ENCODE measurements around the gene RANBP1. TPM values are rescaled to one million over a fixed set of nuclear protein-coding genes. Genes with fewer than 3 reads are reported as not detected.

The RANBP1 gene
- total RNA-seq, 2 experiments from 2014 or later = 402 to 506 TPM

DNA sequence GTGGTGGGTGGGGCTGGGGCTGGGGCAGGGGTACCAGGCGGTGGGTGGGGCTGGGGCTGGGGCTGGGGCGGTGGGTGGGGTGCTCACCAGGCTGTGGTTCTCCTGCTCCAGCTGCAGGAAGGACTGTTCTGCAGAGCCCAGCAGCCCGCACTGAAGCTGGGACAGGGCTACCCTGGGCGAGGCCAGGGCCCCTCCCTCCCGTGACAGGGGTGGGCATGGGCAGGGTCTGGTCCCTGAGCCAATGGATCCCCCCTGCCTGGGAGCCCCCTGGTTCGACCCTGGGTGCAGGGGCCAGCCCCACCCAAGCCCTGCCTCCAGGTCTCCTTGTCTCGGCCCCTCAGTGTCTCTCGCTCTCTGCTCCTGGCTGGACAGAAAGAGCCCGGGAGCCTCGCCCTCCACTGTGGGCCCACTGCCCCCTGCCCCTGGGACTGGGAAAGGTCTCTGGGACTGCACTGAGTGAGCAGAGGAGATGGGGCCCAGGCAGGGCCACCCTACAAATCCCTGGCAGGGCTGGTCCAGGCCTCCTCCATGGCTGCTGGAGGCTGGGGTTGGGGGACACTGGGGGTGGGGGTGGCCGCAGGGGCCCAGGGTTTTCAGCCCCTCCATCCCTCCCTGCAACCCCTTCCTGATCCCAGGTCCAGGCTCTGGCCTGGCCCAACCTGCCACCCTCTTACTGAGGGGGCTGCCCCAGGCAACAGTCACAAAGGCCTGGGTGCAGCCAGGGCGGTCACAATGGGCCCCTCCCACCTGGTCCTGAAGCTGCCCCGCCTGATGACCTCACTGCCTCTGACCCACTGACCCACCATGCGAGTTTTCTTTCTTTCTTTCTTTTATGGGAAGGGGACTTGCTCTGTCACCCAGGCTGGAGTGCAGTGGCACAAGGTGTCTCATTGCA is 34.7 kb downstream of the RANBP1 start, which contains the start of gene CCDC188:
CCDC188 (minus strand) TSS at position 675 of the 895 bp plus-strand sequence; CDS start at position 606, 69 bp downstream.
- ATAC-seq (no peak), DNase-seq (no peak)
- Mint-ChIP-seq H3K27me3 (no peaks in the 10 kb centered on the region), H3K36me3 (ENCODE audit: low read depth) (no peaks in the 10 kb centered on the region), H3K4me1 (peaks cover 2% of the 10 kb centered on the region), H3K9me3 (ENCODE audit: low read depth) (no peaks in the 10 kb centered on the region), H3K4me3 (no peak within 1 kb of the TSS), H3K27ac (no peak within 1 kb of the TSS)
- ChIA-PET POLR2A (no interaction called here), CTCF (no interaction called here)
- intact Hi-C loops (cut with DNase I, micrococcal nuclease) = no loop called here

GRCh38 chr22:20151276-20151588 is 35.3 kb downstream of the RANBP1 start:
- H3K36me3 Mint-ChIP-seq (ENCODE audit: low read depth) = no peaks in the 10 kb centered on the region
- H3K27ac Mint-ChIP-seq = no peak overlapping the region
- H3K27me3 Mint-ChIP-seq = no peaks in the 10 kb centered on the region
- CTCF ChIA-PET = no interaction called here
- H3K9me3 Mint-ChIP-seq (ENCODE audit: low read depth) = no peaks in the 10 kb centered on the region
- ATAC-seq = no peak
- intact Hi-C loops (cut with DNase I, micrococcal nuclease) = no loop called here
- no peak for DNase-seq
- POLR2A ChIA-PET = no interaction called here
- H3K4me1 Mint-ChIP-seq = peaks cover 2% of the 10 kb centered on the region
- H3K4me3 Mint-ChIP-seq = no peak overlapping the region

DNA sequence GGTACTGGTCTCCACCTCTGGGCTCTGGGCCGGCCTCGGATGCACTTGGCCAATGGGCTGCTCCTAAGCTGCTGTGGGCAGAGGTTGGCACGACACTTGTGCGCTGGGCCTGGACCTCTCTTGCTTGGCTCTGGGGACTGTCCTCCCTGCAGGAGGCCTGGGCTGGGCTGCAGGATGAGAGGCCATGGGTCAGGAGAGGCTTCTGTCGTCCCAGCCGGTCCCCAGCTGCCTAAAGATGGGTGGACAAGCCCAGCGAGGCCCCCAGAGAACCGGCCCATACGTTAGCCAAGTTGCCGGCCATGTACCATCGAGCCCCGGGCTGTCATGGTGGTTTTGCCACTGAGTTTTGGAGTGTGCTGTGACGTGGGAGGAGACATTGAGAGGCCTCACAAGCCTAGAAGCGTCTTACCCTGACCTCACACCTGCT is 36.6 kb downstream of the RANBP1 start:
- intact Hi-C loops (cut with DNase I, micrococcal nuclease) = no loop called here
- no peak for DNase-seq
- ChIA-PET POLR2A (no interaction called here), CTCF (no interaction called here)
- peaks cover 2% of the 10 kb centered on the region for H3K4me1 Mint-ChIP-seq
- H3K27ac Mint-ChIP-seq = no peak overlapping the region
- no peaks in the 10 kb centered on the region for H3K9me3 Mint-ChIP-seq (ENCODE audit: low read depth)
- H3K36me3 Mint-ChIP-seq (ENCODE audit: low read depth) = no peaks in the 10 kb centered on the region
- no peaks in the 10 kb centered on the region for H3K27me3 Mint-ChIP-seq
- no peak for ATAC-seq
- no peak overlapping the region for H3K4me3 Mint-ChIP-seq

DNA sequence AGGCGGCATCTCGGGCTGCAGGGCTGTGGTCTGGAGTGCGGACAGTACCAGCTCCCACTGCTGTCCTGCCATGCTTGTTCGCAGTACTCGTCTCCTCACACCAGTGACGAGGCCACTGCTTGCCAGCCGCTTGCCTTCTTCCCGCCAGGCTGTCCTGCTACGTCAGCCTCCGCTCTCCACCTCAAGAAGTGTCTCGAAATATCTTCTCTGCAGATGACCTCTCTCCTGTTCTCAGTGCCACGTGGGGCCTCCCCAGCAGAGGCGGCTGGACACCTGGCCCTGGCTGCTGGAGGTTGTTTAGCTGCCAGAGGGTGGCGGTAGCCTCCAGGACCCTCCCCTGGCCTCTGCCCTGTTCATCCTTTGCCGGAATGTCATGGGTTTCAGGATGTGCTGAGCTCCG is 38.0 kb downstream of the RANBP1 start:
- H3K4me1 Mint-ChIP-seq = peaks cover 2% of the 10 kb centered on the region
- ATAC-seq = no peak
- no peak overlapping the region for H3K4me3 Mint-ChIP-seq
- no peak overlapping the region for H3K27ac Mint-ChIP-seq
- no peaks in the 10 kb centered on the region for H3K27me3 Mint-ChIP-seq
- no peak for DNase-seq
- H3K36me3 Mint-ChIP-seq (ENCODE audit: low read depth) = no peaks in the 10 kb centered on the region
- no peaks in the 10 kb centered on the region for H3K9me3 Mint-ChIP-seq (ENCODE audit: low read depth)
- CTCF ChIA-PET = interaction anchor here (0.7 kb wide), 1 partner anchor 129 kb away, joined by 4 read pairs; no protein-coding TSS in a partner anchor
- POLR2A ChIA-PET = interaction anchor here (0.6 kb wide), 1 partner anchor 111 kb away, joined by 3 read pairs; no protein-coding TSS in a partner anchor
- intact Hi-C loops (cut with DNase I, micrococcal nuclease) = no loop called here

- DNase-seq (peak; percentile 19), ATAC-seq (no peak)
- intact Hi-C loops (cut with DNase I, micrococcal nuclease) = loop anchor here in 1 of 2 experiments (5.0 kb wide), 1 partner anchor 113 kb away; the partner anchor contains the start of gene RTN4R
- H3K36me3 Mint-ChIP-seq (ENCODE audit: low read depth) = no peaks in the 10 kb centered on the region
- H3K4me1 Mint-ChIP-seq = peaks cover 2% of the 10 kb centered on the region
- no peak overlapping the region for H3K27ac Mint-ChIP-seq
- no peaks in the 10 kb centered on the region for H3K27me3 Mint-ChIP-seq
- CTCF ChIA-PET = interaction anchor here (1.0 kb wide), 1 partner anchor 24 kb away, joined by 3 read pairs; no protein-coding TSS in a partner anchor
- no peak overlapping the region for H3K4me3 Mint-ChIP-seq
- POLR2A ChIA-PET = no interaction called here
- H3K9me3 Mint-ChIP-seq (ENCODE audit: low read depth) = no peaks in the 10 kb centered on the region
Measured at GRCh38 chr22:20154602-20155187, 38.8 kb downstream of the RANBP1 start.

- ChIA-PET CTCF (interaction anchor here (0.6 to 2.1 kb wide), 5 partner anchors 25 to 144 kb away, joined by 3 to 8 read pairs (median 3); no protein-coding TSS in a partner anchor), POLR2A (no interaction called here)
- Mint-ChIP-seq H3K9me3 (ENCODE audit: low read depth) (no peaks in the 10 kb centered on the region), H3K27me3 (no peaks in the 10 kb centered on the region), H3K27ac (no peak overlapping the region), H3K4me3 (no peak overlapping the region), H3K36me3 (ENCODE audit: low read depth) (no peaks in the 10 kb centered on the region), H3K4me1 (peaks cover 2% of the 10 kb centered on the region)
- no peak for ATAC-seq
- intact Hi-C loops (cut with DNase I, micrococcal nuclease) = loop anchor here (2.0 to 5.0 kb wide), 2 partner anchors 112 to 341 kb away; partner anchors contain the start of gene RTN4R (in 1 of the 2)
- DNase-seq = no peak
Measured at GRCh38 chr22:20155330-20156041, 39.6 kb downstream of the RANBP1 start.

DNA sequence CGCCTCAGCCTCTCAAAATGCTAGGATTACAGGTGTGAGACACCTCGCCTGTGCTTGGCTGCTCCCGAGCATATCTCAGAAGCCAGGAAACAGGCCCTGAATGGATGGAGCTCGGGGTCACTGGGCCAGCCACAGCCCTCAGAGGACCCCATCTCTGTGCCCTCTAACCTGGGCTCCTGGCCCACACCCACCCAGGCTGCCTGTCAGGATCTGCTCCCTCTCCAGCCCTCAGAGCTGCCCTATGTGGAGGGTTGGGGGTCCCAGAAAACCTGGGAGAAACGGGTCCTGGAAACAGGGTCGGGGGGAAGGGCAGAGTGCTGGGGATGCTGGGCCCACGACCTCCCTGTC is 40.1 kb downstream of the RANBP1 start:
- DNase-seq (no peak), ATAC-seq (no peak)
- Mint-ChIP-seq H3K4me1 (peaks cover 2% of the 10 kb centered on the region), H3K9me3 (ENCODE audit: low read depth) (no peaks in the 10 kb centered on the region), H3K27me3 (no peaks in the 10 kb centered on the region), H3K27ac (no peak overlapping the region), H3K36me3 (ENCODE audit: low read depth) (no peaks in the 10 kb centered on the region), H3K4me3 (no peak overlapping the region)
- CTCF ChIA-PET = interaction anchor here (0.6 to 2.1 kb wide), 4 partner anchors 49 to 138 kb away, joined by 3 to 9 read pairs (median 6); no protein-coding TSS in a partner anchor
- POLR2A ChIA-PET = no interaction called here
- intact Hi-C loops (cut with DNase I, micrococcal nuclease) = loop anchor here (2.0 to 5.0 kb wide), 2 partner anchors 111 to 341 kb away; partner anchors contain the start of gene RTN4R (in 1 of the 2)

DNA sequence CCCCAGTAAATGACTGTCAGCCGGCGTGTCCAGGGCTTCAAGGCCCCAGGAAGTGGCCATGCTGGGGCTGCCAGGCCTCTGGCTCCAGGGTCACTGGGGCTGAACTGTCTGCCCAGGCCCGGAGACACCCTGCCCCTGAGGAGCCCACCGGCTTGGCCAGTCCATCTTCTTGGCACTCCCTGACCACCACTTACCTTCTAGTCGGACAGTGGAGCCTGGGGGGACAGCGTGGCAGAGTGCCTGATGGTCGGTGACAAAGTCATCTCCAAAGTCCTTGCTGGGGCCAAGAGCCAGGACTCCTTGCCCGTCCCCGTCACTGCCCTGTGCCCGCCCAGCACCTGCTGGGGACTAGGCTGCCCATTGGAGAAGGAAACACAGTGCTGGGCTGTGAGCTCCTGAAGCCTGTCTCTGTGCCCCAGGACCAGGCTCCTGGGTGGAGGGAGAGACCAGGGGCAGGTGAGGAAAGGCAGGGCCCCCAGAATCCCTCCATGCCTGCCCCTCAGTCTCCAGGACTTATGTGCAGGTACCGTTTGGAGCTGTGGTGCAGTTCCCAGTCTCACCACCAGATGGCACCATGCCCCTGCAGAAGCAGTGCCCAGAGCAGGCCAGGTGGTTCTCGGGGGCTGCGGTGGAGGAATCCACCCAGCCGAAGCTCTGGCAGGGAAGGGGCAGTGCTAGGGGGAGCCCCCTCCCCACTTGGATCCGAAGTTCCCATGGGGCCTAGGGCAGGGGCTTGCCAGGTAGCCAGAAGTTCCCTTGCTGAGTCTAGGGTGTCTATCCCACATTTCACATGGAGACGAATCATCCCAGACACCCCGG is 40.9 kb downstream of the RANBP1 start:
- no peaks in the 10 kb centered on the region for H3K27me3 Mint-ChIP-seq
- ChIA-PET CTCF (interaction anchor here (0.5 to 2.1 kb wide), 11 partner anchors 49 to 1095 kb away, joined by 3 to 9 read pairs (median 3); partner anchors contain the start of gene DGCR6L), POLR2A (no interaction called here)
- no peak overlapping the region for H3K4me3 Mint-ChIP-seq
- peaks cover 2% of the 10 kb centered on the region for H3K4me1 Mint-ChIP-seq
- peak; percentile 92 for DNase-seq
- peak; percentile 91 for ATAC-seq
- H3K27ac Mint-ChIP-seq = no peak overlapping the region
- intact Hi-C loops (cut with DNase I, micrococcal nuclease) = loop anchor here (1.0 to 5.0 kb wide), 6 partner anchors 81 to 340 kb away; partner anchors contain the start of gene RTN4R (in 2 of the 2)
- no peaks in the 10 kb centered on the region for H3K36me3 Mint-ChIP-seq (ENCODE audit: low read depth)
- no peaks in the 10 kb centered on the region for H3K9me3 Mint-ChIP-seq (ENCODE audit: low read depth)

DNA sequence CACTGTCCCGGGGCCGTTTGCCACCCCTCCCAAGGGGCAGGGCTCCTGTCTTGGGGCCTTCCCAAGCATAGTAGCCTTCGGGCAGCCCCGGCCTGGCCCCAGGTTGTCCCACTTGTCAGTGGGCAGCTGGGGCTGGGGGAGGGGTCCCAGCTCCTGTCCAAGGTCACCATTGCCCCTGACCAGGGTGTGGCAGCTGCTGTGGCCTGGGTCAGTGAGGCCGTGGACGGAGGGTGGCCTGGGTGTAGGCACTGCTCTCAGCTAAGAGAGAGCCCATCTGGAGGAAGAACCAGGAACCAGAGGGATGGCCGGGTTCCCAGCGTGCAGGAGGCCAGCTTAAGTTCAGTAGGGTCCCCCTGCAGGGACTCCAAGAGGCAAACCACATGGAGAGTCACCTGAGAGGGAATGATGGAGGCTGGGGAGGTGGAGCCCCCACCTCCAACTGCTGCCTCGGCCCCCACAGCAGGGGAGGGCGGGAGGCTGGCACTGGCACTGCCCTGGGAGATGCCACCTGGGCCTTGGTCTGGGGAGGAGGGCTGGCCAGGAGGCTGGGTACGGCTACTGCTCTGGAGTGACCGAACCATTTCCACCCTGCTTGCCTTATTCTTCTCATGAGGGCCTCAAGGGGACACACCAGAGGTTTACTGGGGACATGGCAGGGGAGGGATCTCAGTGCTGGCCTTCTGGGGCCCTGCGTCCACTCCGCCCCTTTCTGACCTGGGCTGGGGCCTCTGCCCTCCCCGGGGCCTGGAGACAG is 41.7 kb downstream of the RANBP1 start:
- Mint-ChIP-seq H3K4me3 (no peak overlapping the region), H3K27me3 (no peaks in the 10 kb centered on the region), H3K27ac (no peak overlapping the region), H3K36me3 (ENCODE audit: low read depth) (no peaks in the 10 kb centered on the region), H3K9me3 (ENCODE audit: low read depth) (no peaks in the 10 kb centered on the region), H3K4me1 (peaks cover 2% of the 10 kb centered on the region)
- ATAC-seq (no peak), DNase-seq (no peak)
- POLR2A ChIA-PET = no interaction called here
- intact Hi-C loops (cut with DNase I, micrococcal nuclease) = loop anchor here (1.0 to 5.0 kb wide), 6 partner anchors 81 to 339 kb away; partner anchors contain the start of gene RTN4R (in 2 of the 2)
- CTCF ChIA-PET = interaction anchor here (0.5 to 2.1 kb wide), 9 partner anchors 48 to 1096 kb away, joined by 3 to 9 read pairs (median 3); partner anchors contain the start of gene DGCR6L

GRCh38 chr22:20158391-20159036 is 42.6 kb downstream of the RANBP1 start:
- H3K4me3 Mint-ChIP-seq = no peak overlapping the region
- H3K4me1 Mint-ChIP-seq = peaks cover 2% of the 10 kb centered on the region
- no peaks in the 10 kb centered on the region for H3K27me3 Mint-ChIP-seq
- POLR2A ChIA-PET = no interaction called here
- H3K36me3 Mint-ChIP-seq (ENCODE audit: low read depth) = no peaks in the 10 kb centered on the region
- no peaks in the 10 kb centered on the region for H3K9me3 Mint-ChIP-seq (ENCODE audit: low read depth)
- no peak overlapping the region for H3K27ac Mint-ChIP-seq
- CTCF ChIA-PET = interaction anchor here (0.6 to 1.3 kb wide), 3 partner anchors 21 to 1461 kb away, joined by 3 read pairs; no protein-coding TSS in a partner anchor
- ATAC-seq = no peak
- no peak for DNase-seq
- intact Hi-C loops (cut with DNase I, micrococcal nuclease) = loop anchor here in 1 of 2 experiments (5.0 kb wide), 1 partner anchor 109 kb away; the partner anchor contains the start of gene RTN4R
